AG09319 (cell line): Measurements from ENCODE around the gene GJA5.
"Not testable (repeated sequence)": the region's sequence is repeated elsewhere in the genome, so short reads cannot be mapped to it uniquely, and the experiment has no call there.

Source experiments
- DNase-seq: peaks from one replicate; pipeline ENCODE4 v3.0.0-alpha.2; 2010; ENCODE audit warnings: low read depth; ENCODE audit errors: extremely low read depth
- TF ChIP-seq, protein P1 (sequence below): IDR thresholded peaks from 2 replicates; pipeline ENCODE4 v1.5.1; 2011; ENCODE audit warnings: low read depth, mild to moderate bottlenecking, inconsistent platforms, low read length, moderate library complexity

GJA5 gene

DNA sequence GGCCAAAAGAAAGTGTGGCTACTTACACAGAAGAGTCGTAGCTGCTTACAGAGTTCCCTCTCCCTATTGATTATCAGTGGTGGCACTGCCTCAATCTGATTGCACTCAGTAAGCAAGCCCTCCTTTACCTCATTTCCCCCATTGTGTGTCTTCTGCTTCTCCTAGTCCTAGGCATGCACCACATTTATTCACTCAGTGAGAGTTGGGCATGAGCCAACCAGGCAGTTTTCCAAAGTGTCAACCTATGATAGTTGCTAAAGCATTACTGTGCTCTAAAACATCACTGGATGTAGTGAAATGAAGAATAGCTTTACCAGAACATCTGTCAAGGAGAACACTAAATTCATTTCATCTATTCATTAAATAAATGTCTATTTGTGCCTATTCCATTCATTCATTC, 19.3 kb downstream of the GJA5 start:
- TF ChIP-seq, protein P1, sequence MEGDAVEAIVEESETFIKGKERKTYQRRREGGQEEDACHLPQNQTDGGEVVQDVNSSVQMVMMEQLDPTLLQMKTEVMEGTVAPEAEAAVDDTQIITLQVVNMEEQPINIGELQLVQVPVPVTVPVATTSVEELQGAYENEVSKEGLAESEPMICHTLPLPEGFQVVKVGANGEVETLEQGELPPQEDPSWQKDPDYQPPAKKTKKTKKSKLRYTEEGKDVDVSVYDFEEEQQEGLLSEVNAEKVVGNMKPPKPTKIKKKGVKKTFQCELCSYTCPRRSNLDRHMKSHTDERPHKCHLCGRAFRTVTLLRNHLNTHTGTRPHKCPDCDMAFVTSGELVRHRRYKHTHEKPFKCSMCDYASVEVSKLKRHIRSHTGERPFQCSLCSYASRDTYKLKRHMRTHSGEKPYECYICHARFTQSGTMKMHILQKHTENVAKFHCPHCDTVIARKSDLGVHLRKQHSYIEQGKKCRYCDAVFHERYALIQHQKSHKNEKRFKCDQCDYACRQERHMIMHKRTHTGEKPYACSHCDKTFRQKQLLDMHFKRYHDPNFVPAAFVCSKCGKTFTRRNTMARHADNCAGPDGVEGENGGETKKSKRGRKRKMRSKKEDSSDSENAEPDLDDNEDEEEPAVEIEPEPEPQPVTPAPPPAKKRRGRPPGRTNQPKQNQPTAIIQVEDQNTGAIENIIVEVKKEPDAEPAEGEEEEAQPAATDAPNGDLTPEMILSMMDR = no peak

DNA sequence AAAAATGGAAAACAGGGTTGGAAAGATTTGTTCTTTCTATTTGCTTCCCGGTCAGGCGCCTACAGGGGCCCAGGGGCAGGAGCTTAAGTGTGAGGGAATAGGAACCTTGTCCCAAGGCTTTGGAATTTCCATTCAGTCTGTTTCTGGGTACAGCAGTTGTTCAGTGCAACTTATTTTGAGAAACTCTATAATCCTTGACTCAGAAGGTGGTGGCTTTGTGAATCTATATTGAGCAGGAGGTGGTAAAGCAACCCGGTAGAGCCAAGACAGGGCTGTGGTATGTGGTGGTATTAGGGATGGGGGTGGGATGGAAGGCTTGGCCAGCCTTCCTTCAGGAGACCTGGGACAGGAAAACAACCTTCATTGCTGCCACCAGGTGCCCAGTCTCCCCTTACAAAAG, 20.0 kb downstream of the GJA5 start:
- TF ChIP-seq, protein P1 = no peak
- no peak for DNase-seq

More for the DNA sequence above, 19.3 kb downstream of the GJA5 start:
- DNase-seq = no peak

DNA sequence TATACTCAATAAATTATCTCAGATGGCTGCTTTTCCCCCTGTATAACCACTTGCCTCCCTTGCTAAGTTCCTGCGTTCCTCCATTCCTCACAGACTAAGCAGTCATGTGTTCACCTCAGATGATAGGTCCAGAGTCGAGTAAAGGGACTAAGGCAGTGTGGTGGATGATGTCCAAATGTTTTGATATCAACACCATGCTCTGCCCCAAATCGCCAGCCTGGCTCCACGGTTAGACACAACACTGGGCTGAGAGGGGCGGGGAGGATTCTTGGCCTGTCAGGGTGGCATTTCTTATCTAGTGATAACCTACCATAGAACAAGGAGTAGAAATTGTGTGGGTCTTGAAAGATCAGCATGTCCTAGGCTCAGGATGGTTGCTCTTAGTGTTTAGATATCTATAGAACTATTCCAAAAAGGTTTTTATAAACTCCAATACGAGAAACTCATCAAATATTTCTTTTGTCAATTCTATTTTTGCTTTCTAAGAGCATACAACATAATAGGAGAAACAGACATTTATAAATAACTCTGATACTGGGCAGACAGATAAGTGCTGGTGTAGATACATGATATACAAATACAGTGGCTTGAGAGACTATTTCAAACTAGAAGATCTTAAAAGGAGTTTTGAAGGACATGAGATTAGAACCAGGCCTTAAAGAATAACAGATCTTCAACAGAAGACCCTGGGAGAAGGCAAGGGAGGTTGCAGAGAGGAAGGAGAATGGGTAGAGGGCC, 21.5 kb downstream of the GJA5 start:
- TF ChIP-seq, protein P1 = no peak
- no peak for DNase-seq

DNA sequence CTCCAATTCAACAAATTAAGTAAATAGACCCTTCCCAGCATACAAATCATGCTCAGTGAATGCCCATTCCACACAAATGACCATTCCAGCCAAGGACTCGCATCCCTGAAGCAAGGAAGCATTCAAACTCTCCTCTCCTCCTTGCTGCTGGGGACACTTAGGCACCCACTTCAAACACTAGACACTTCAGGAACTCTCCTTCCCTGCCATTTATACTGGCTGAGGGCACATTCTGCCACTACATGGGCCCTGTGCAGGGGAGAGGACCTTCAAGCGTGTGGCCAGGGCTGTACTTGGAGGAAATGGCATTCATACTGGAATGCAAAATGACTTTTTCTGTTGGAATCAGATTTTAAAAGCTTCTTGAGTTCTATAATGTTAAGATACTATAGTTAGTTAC, 22.3 kb downstream of the GJA5 start:
- TF ChIP-seq, protein P1 = no peak
- DNase-seq = no peak

DNA sequence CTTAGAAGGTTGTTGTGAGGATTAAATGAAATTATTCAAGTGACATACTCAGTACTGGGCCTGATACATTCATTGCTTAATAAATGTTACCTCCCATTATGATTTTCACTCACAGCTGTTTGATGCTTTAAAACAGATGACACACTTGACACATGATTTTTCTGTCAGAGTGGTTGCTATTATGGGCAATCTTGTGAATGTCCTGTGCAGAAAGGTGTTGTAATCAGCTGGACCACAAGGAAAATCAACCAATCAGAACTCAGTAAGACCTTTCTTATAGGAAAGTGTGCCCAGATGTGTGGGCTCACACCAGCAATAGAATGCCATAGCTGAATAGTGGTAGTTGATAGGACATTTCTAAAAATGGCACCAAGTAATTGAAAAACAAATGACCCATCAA, 23.5 kb downstream of the GJA5 start:
- TF ChIP-seq, protein P1 = no peak
- DNase-seq = no peak

DNA sequence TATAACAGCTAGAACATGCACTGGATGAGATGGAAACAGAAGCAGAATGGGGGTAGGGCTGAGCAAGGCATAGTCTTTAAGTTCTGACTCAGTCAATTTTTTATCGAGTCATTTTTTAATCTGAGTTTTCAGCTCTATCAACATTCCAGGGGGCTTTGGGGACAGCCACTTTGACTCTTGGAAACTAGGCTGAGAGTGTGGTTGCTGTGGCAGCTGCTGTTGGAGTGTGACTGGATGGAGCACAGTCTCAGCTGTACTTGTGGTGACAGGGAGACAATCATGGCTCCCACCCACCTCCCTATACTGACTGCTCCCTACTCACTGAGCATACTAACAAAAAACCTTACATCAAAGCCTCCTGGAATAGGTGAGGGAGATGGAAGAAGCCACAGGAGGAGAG, 25.0 kb downstream of the GJA5 start:
- TF ChIP-seq, protein P1 = no peak
- no peak for DNase-seq

DNA sequence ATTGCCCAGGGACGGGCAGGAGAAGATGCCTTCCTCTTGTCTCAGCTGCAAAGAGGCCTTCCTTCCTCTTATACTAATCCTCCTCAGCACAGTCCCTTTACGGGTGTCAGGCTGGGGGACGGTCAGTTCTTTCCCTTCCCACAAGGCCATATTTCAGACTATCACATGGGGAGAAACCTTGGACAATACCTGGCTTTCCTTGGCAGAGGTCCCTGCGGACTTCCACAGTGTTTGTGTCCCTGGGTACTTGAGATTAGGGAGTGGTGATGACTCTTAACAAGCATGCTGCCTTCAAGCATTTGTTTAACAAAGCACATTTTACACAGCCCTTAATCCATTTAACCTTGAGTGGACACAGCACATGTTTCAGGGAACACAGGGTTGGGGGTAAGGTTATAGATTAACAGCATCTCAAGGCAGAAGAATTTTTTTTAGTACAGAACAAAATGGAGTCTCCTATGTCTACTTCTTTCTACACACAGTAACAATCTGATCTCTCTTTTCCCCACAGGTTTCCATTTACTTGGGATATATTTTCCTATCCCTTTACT, 26.0 kb downstream of the GJA5 start:
- DNase-seq = not testable (repeated sequence)

DNA sequence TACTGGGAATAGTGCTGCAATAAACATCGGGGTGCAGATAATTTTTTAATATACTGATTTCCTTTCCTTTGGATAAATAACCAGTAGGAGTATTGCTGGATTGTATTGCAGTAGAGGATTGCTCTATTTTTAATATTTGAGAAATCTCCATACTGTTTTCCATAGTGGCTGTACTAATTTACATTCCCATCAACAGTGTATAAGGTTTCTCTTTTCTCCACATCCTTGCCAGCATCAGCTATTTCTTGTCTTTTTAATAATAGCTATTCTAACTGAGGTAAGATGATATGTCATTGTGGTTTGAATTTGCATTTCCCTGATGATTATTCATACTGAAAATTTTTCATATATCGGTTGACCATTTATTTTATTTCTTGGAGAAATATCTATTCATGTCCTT, 31.1 kb downstream of the GJA5 start:
- TF ChIP-seq, protein P1 = no peak

More for the DNA sequence above, 31.1 kb downstream of the GJA5 start:
- no peak for DNase-seq
